HepG2 (cell line): ENCODE results near the gene TEDC1. TPM values are rescaled to one million over a fixed set of nuclear protein-coding genes. Genes with fewer than 3 reads are reported as not detected.

Source experiments
- ATAC-seq: fragments of 200-7000 bp; cut with Tn5 transposase; 3 replicates; pipeline ENCODE4 v1.9.1; 2020; ENCODE audit warnings: mild to moderate bottlenecking, moderate library complexity
- BruUV-seq: library from RNA; stranded (reverse); fragments of 400-500 nt; replicated peaks from 2 replicates; lab custom pipeline; 2021; lab: Mats Ljungman, UMichigan
- CTCF ChIA-PET: fragments of 300-600 bp; formaldehyde crosslinking; extraction: SDS; loops from one replicate; lab custom pipeline; 2021; ENCODE audit warnings: low total read pairs, inconsistent platforms, low intra/inter-chr PET ratio; lab: Yijun Ruan, JAX
- POLR2A ChIA-PET: fragments of 350-600 bp; sonication (Branson Sonifier 250); formaldehyde crosslinking; loops from one replicate; lab custom pipeline; 2020; ENCODE audit warnings: antibody characterized with exemption, inconsistent platforms; lab: Yijun Ruan, JAX
- DNase-seq: peaks from one replicate; pipeline ENCODE4 v3.0.0-alpha.2; 2015; ENCODE audit warnings: low spot score
- FAIRE-seq: peaks from 3 replicates; lab custom pipeline; 2011; peaks lifted over from hg19 to GRCh38; lab: Jason Lieb, UNC
- H2AFZ ChIP-seq: one replicate; pipeline ENCODE4 v1.6.1; 2011; ENCODE audit warnings: low read length, inconsistent platforms
- H3K27ac ChIP-seq: fragments of 300-600 bp; 3 replicates; pipeline ENCODE4 v1.8.0; 2011; ENCODE audit warnings: mixed run types, mild to moderate bottlenecking, mixed read lengths, low read length, inconsistent platforms; ENCODE audit not compliant: insufficient read depth; ENCODE audit errors: extremely low read length
- H3K27me3 ChIP-seq, 2 experiments: fragments of 200-600 bp in 1 of 2; 2 replicates in 1 of 2; 3 replicates in 1 of 2; pipeline versions ENCODE4 v1.6.0 to v1.8.0; 2011; ENCODE audit warnings: low read length in 2 of 2, mild to moderate bottlenecking in 2 of 2, moderate library complexity in 2 of 2, inconsistent platforms in 1 of 2; ENCODE audit not compliant: insufficient read depth in 2 of 2, control insufficient read depth in 1 of 2
- H3K36me3 ChIP-seq, 2 experiments: fragments of 200-600 bp in 1 of 2; replicated peaks in 1 of 2; 2 replicates in 1 of 2; 3 replicates in 1 of 2; pipeline versions ENCODE4 v1.5.1 to v1.8.0; 2011; ENCODE audit warnings: low read length in 2 of 2, inconsistent platforms in 1 of 2; ENCODE audit not compliant: insufficient read depth in 2 of 2, control insufficient read depth in 1 of 2
- H3K4me1 ChIP-seq: 2 replicates; pipeline ENCODE4 v1.5.1; 2012; ENCODE audit warnings: low read length, inconsistent platforms; ENCODE audit not compliant: insufficient read depth
- H3K4me2 ChIP-seq: 2 replicates; pipeline ENCODE4 v1.6.0; 2011; ENCODE audit warnings: low read depth, low read length, inconsistent platforms
- H3K4me3 ChIP-seq, 3 experiments: fragments of 200-600 bp in 1 of 3; sonication (generic), shearing (Covaris generic) in 1 of 3; replicated peaks in 1 of 3; 2 replicates each; pipeline ENCODE4 v1.5.1; 2011 to 2016; ENCODE audit warnings: low read length in 3 of 3, inconsistent platforms in 2 of 3, low read depth in 2 of 3, mild to moderate bottlenecking in 2 of 3, control low read depth in 1 of 3, mixed read lengths in 1 of 3; ENCODE audit not compliant: insufficient read depth in 1 of 3
- H3K79me2 ChIP-seq: one replicate; pipeline ENCODE4 v1.6.1; 2011; ENCODE audit warnings: low read length, inconsistent platforms; ENCODE audit not compliant: insufficient read depth
- H3K9ac ChIP-seq: 2 replicates; pipeline ENCODE4 v1.6.0; 2011; ENCODE audit warnings: mild to moderate bottlenecking, low read depth, low read length, inconsistent platforms; ENCODE audit not compliant: insufficient read depth
- H3K9me3 ChIP-seq: 2 replicates; pipeline ENCODE4 v1.5.1; 2012; ENCODE audit warnings: mild to moderate bottlenecking, low read length
- H4K20me1 ChIP-seq: 2 replicates; pipeline ENCODE4 v1.6.0; 2011; ENCODE audit warnings: inconsistent platforms, mild to moderate bottlenecking, low read length, moderate library complexity; ENCODE audit not compliant: insufficient read depth
- ATF7 ChIP-seq, 2 experiments: fragments of 450-650 bp in 1 of 2; sonication (generic) in 1 of 2; formaldehyde crosslinking in 1 of 2; IDR thresholded peaks; 2 replicates each; pipeline versions ENCODE4 v1.4.0 to v1.6.1; 2016 to 2020; ENCODE audit warnings: antibody characterized with exemption in 1 of 2, mild to moderate bottlenecking in 1 of 2, missing genetic modification reagents in 1 of 2
- HNF4G ChIP-seq, 2 experiments: sonication (generic) in 1 of 2; formaldehyde crosslinking in 1 of 2; IDR thresholded peaks; 2 replicates each; pipeline versions ENCODE4 v1.4.0 to v1.6.1; 2011 to 2020; ENCODE audit warnings: borderline replicate concordance in 2 of 2, low read depth in 2 of 2, mild to moderate bottlenecking in 2 of 2, low read length in 1 of 2, missing genetic modification reagents in 1 of 2, moderate library complexity in 1 of 2
- IRX3 ChIP-seq: sonication (generic); formaldehyde crosslinking; IDR thresholded peaks from 2 replicates; pipeline ENCODE4 v1.8.1; 2023; ENCODE audit warnings: mild to moderate bottlenecking, low read depth, missing genetic modification reagents, borderline replicate concordance
- ISL2 ChIP-seq: sonication (generic); formaldehyde crosslinking; IDR thresholded peaks from 2 replicates; pipeline ENCODE4 v1.5.0; 2020; ENCODE audit warnings: missing genetic modification reagents
- MTF1 ChIP-seq: sonication (generic); formaldehyde crosslinking; IDR thresholded peaks from 2 replicates; pipeline ENCODE4 v1.5.0; 2020; ENCODE audit warnings: missing genetic modification reagents
- POLR2G ChIP-seq: fragments of 200-400 bp; formaldehyde crosslinking; IDR thresholded peaks from 2 replicates; pipeline ENCODE4 v1.6.1; 2018; ENCODE audit warnings: mild to moderate bottlenecking, low read depth, low read length, moderate library complexity
- RNF2 ChIP-seq: fragments of 450-650 bp; conservative IDR thresholded peaks from 2 replicates; pipeline ENCODE4 v1.6.1; 2016; ENCODE audit warnings: low read depth
- TAF15 ChIP-seq: fragments of 200-400 bp; formaldehyde crosslinking; IDR thresholded peaks from one replicate; pipeline ENCODE4 v1.6.1; 2018; ENCODE audit warnings: mild to moderate bottlenecking, low read depth, low read length; ENCODE audit not compliant: poor library complexity, severe bottlenecking
- TBX2 ChIP-seq: sonication (generic); formaldehyde crosslinking; IDR thresholded peaks from 2 replicates; pipeline ENCODE4 v1.5.0; 2020; ENCODE audit warnings: missing genetic modification reagents, mild to moderate bottlenecking, borderline replicate concordance
- ZNF224 ChIP-seq: sonication (generic); formaldehyde crosslinking; IDR thresholded peaks from 2 replicates; pipeline ENCODE4 v1.5.0; 2020; ENCODE audit warnings: mild to moderate bottlenecking, missing genetic modification reagents
- ZNF460 ChIP-seq: sonication (generic); formaldehyde crosslinking; IDR thresholded peaks from 2 replicates; pipeline ENCODE4 v1.5.1; 2020; ENCODE audit warnings: missing genetic modification reagents, mild to moderate bottlenecking, borderline replicate concordance
- ZNF776 ChIP-seq: sonication (generic); formaldehyde crosslinking; IDR thresholded peaks from 2 replicates; pipeline ENCODE4 v1.4.0; 2020; ENCODE audit warnings: mild to moderate bottlenecking, missing genetic modification reagents
- ZNF850 ChIP-seq: sonication (generic); formaldehyde crosslinking; conservative IDR thresholded peaks from 2 replicates; pipeline ENCODE4 v1.9.0; 2021; ENCODE audit warnings: mild to moderate bottlenecking, missing genetic modification reagents
- WGBS: methylation state at CpG from one replicate; pipeline ENCODE4 v1.1.6; 2017; ENCODE audit warnings: low lambda C conversion rate; 5-methylcytosine and 5-hydroxymethylcytosine counted together
- in situ Hi-C: cut with HindIII; loops from 2 replicates; pipeline ENCODE4 v1.10.0; 2017; ENCODE audit warnings: low pct_unique_long_range_greater_than_20kb; ENCODE audit not compliant: extremely low pct_ligation_motif_present
- intact Hi-C: fragments of 100-400 bp; cut with micrococcal nuclease; formaldehyde crosslinking; loops from one replicate; pipeline ENCODE4 v1.10.0; 2022; ENCODE audit not compliant: unreplicated experiment
- polyA plus RNA-seq, 8 experiments: library from polyadenylated mRNA; depleted of rRNA in 3 of 8; stranded (reverse) in 7 of 8; unstranded in 1 of 8; fragments of >200 nt; fragmentation: Illumina TruSeq in 4 of 8; extraction: Trizol in 4 of 8; gene quantifications; 2 replicates each; pipeline versions ENCODE4 v1.2.1 to v1.2.3, GENCODE V29; 2011 to 2016; ENCODE audit warnings: low read depth in 4 of 8, missing spikeins in 1 of 8, mixed read lengths in 1 of 8; ENCODE audit not compliant: insufficient read depth in 1 of 8
- total RNA-seq, 5 experiments: library from RNA; depleted of rRNA; stranded (reverse); fragments of >200 nt; fragmentation: Illumina TruSeq; extraction: Trizol; gene quantifications; 2 replicates each; pipeline ENCODE4 v1.2.3, GENCODE V29; 2016; ENCODE audit warnings: low read depth in 1 of 5
- TF ChIP-seq, protein P1 (sequence below): sonication (generic); formaldehyde crosslinking; IDR thresholded peaks from 2 replicates; pipeline ENCODE4 v1.4.0; 2020; ENCODE audit warnings: low read depth, mild to moderate bottlenecking, missing genetic modification reagents
- TF ChIP-seq, protein P2 (sequence below): sonication (generic); formaldehyde crosslinking; IDR thresholded peaks from 2 replicates; pipeline ENCODE4 v1.8.0; 2022; ENCODE audit warnings: missing genetic modification reagents, low read depth, mild to moderate bottlenecking, borderline replicate concordance
- TF ChIP-seq, protein P3 (sequence below): conservative IDR thresholded peaks from 2 replicates; pipeline ENCODE4 v1.6.1; 2018; ENCODE audit warnings: missing genetic modification reagents

TEDC1 gene
- total and polyA plus RNA-seq, 2 of the 13 experiments (the other 11 are each of a cell fraction or from before 2014, with no cell fraction given): 5.7 to 27.4 TPM

GRCh38 chr14:105476831-105477659, 14.0 kb upstream of the TEDC1 start (continued):
- TF ChIP-seq, protein P1, sequence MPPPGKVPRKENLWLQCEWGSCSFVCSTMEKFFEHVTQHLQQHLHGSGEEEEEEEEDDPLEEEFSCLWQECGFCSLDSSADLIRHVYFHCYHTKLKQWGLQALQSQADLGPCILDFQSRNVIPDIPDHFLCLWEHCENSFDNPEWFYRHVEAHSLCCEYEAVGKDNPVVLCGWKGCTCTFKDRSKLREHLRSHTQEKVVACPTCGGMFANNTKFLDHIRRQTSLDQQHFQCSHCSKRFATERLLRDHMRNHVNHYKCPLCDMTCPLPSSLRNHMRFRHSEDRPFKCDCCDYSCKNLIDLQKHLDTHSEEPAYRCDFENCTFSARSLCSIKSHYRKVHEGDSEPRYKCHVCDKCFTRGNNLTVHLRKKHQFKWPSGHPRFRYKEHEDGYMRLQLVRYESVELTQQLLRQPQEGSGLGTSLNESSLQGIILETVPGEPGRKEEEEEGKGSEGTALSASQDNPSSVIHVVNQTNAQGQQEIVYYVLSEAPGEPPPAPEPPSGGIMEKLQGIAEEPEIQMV (CRISPR knock-in tag): no peak
- no peak for TF ChIP-seq IRX3 (CRISPR knock-in tag)

- FAIRE-seq: no peak
- intact Hi-C loops: no loop called here
- Histone ChIP-seq H4K20me1 (0 out of 2 replicates have a peak, but pooled peaks cover 2% of the 10 kb centered on the region), H3K9me3 (no peaks in the 10 kb centered on the region), H3K4me2 (no peak overlapping the region), H3K27me3 (peaks cover 0 to 11% of the 10 kb centered on the region in 2 experiments; a peak in 4 of 5 replicates), H2AFZ (no peak overlapping the region), H3K27ac (no peak overlapping the region), H3K9ac (no peak overlapping the region), H3K79me2 (no peaks in the 10 kb centered on the region), H3K4me1 (peaks cover 48% of the 10 kb centered on the region), H3K36me3 (no peaks in the 10 kb centered on the region), H3K4me3 (no peak overlapping the region)
- in situ Hi-C loops: no loop called here
- no peak for ATAC-seq
- ChIA-PET POLR2A (no interaction called here), CTCF (no interaction called here)
- 92% methylated on average over 34 of the region's 56 CpGs for WGBS
- BruUV-seq: no TSS peak
- no peak for DNase-seq
- no peak for TF ChIP-seq ZNF776
- no peak for TF ChIP-seq TBX2 (CRISPR knock-in tag)
- TF ChIP-seq MTF1 (CRISPR knock-in tag): no peak
- TF ChIP-seq ATF7 (IDR thresholded peaks at IDR 0.05): no peak
- TF ChIP-seq ATF7 (CRISPR knock-in tag; IDR thresholded peaks at IDR 0.05): no peak
- TF ChIP-seq POLR2G: no peak
- TF ChIP-seq, protein P2, sequence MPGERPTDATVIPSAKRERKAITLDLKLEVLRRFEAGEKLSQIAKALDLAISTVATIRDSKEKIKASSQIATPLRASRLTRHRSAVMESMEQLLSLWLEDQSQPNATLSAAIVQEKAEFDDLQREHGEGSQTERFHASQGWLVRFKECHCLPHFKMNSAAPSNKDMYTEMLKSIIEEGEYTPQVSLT (CRISPR knock-in tag): no peak
- TF ChIP-seq ZNF224 (CRISPR knock-in tag): no peak
- no peak for TF ChIP-seq ISL2
- no peak for TF ChIP-seq ZNF850 (CRISPR knock-in tag)
- TF ChIP-seq HNF4G (IDR thresholded peaks at IDR 0.05; ENCODE audit: borderline replicate concordance, low read depth, low read length): no peak
- no peak for TF ChIP-seq HNF4G (CRISPR knock-in tag; IDR thresholded peaks at IDR 0.05; ENCODE audit: borderline replicate concordance, low read depth)
- TF ChIP-seq TAF15: no peak
- TF ChIP-seq ZNF460 (CRISPR knock-in tag): no peak
- TF ChIP-seq, protein P3, sequence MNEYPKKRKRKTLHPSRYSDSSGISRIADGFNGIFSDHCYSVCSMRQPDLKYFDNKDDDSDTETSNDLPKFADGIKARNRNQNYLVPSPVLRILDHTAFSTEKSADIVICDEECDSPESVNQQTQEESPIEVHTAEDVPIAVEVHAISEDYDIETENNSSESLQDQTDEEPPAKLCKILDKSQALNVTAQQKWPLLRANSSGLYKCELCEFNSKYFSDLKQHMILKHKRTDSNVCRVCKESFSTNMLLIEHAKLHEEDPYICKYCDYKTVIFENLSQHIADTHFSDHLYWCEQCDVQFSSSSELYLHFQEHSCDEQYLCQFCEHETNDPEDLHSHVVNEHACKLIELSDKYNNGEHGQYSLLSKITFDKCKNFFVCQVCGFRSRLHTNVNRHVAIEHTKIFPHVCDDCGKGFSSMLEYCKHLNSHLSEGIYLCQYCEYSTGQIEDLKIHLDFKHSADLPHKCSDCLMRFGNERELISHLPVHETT (CRISPR knock-in tag): no peak
- no peak for TF ChIP-seq RNF2
Observed at GRCh38 chr14:105477660-105478397, 13.2 kb upstream of the TEDC1 start.
